Astrocyte (in vitro differentiated cells and primary cell): ENCODE measurements around the gene CHAC1. TPM values are rescaled to one million over a fixed set of nuclear protein-coding genes. Genes with fewer than 3 reads are reported as not detected.

Source experiments
- DNase-seq: peaks from one replicate; pipeline ENCODE4 v3.0.0-alpha.2; 2010; ENCODE audit warnings: low read depth
- FAIRE-seq: peaks from 2 replicates; lab custom pipeline; 2011; peaks lifted over from hg19 to GRCh38; lab: Jason Lieb, UNC
- H2AFZ ChIP-seq: 2 replicates; pipeline ENCODE4 v1.6.0; 2012; ENCODE audit warnings: low read depth, low read length, inconsistent platforms
- H3K27ac ChIP-seq: 2 replicates; pipeline ENCODE4 v1.5.1; 2011; ENCODE audit warnings: low read depth, low read length, inconsistent platforms
- H3K27me3 ChIP-seq: 2 replicates; pipeline ENCODE4 v1.6.0; 2011; ENCODE audit warnings: low read length, inconsistent platforms; ENCODE audit not compliant: insufficient read depth
- H3K36me3 ChIP-seq: 2 replicates; pipeline ENCODE4 v1.5.1; 2011; ENCODE audit warnings: low read length, inconsistent platforms; ENCODE audit not compliant: insufficient read depth
- H3K4me1 ChIP-seq: 2 replicates; pipeline ENCODE4 v1.5.1; 2011; ENCODE audit warnings: low read length, inconsistent platforms; ENCODE audit not compliant: insufficient read depth
- H3K4me2 ChIP-seq: 2 replicates; pipeline ENCODE4 v1.6.0; 2012; ENCODE audit warnings: low read length, inconsistent platforms
- H3K4me3 ChIP-seq: 2 replicates; pipeline ENCODE4 v1.5.1; 2011; ENCODE audit warnings: low read depth, mild to moderate bottlenecking, low read length, inconsistent platforms; ENCODE audit not compliant: insufficient read depth
- H3K79me2 ChIP-seq: 2 replicates; pipeline ENCODE4 v1.6.0; 2012; ENCODE audit warnings: mild to moderate bottlenecking, low read length, inconsistent platforms; ENCODE audit not compliant: insufficient read depth
- H3K9ac ChIP-seq: 2 replicates; pipeline ENCODE4 v1.6.0; 2012; ENCODE audit warnings: mild to moderate bottlenecking, low read length, inconsistent platforms
- H3K9me3 ChIP-seq: 2 replicates; pipeline ENCODE4 v1.5.1; 2012; ENCODE audit warnings: low read depth, mild to moderate bottlenecking, low read length, inconsistent platforms; ENCODE audit not compliant: insufficient read depth
- H4K20me1 ChIP-seq: 2 replicates; pipeline ENCODE4 v1.6.0; 2012; ENCODE audit warnings: low read length, inconsistent platforms; ENCODE audit not compliant: insufficient read depth
- H3K27ac Mint-ChIP-seq: one replicate; pipeline ENCODE4 v1.8.0; 2021; ENCODE audit warnings: mild to moderate bottlenecking, mixed read lengths; ENCODE audit not compliant: unreplicated experiment
- H3K27me3 Mint-ChIP-seq: one replicate; pipeline ENCODE4 v1.8.0; 2021; ENCODE audit warnings: low read depth, mixed read lengths; ENCODE audit not compliant: unreplicated experiment
- H3K36me3 Mint-ChIP-seq: one replicate; pipeline ENCODE4 v1.8.0; 2021; ENCODE audit warnings: low read depth, mixed read lengths; ENCODE audit not compliant: unreplicated experiment
- H3K4me1 Mint-ChIP-seq: one replicate; pipeline ENCODE4 v1.8.0; 2021; ENCODE audit warnings: low read depth, mixed read lengths; ENCODE audit not compliant: unreplicated experiment
- H3K4me3 Mint-ChIP-seq: one replicate; pipeline ENCODE4 v1.8.0; 2021; ENCODE audit warnings: mild to moderate bottlenecking, moderate library complexity, mixed read lengths; ENCODE audit not compliant: unreplicated experiment
- H3K9me3 Mint-ChIP-seq: one replicate; pipeline ENCODE4 v1.8.0; 2021; ENCODE audit warnings: mild to moderate bottlenecking, mixed read lengths; ENCODE audit not compliant: unreplicated experiment
- CTCF ChIP-seq: IDR thresholded peaks from 2 replicates; pipeline ENCODE4 v1.5.1; 2011; ENCODE audit warnings: low read depth, mild to moderate bottlenecking, inconsistent platforms, low read length, moderate library complexity; ENCODE audit not compliant: insufficient read depth
- EZH2 ChIP-seq: IDR thresholded peaks from 2 replicates; pipeline ENCODE4 v1.6.1; 2012; ENCODE audit warnings: mild to moderate bottlenecking, low read length, inconsistent platforms; ENCODE audit not compliant: insufficient read depth
- total RNA-seq: library from RNA; stranded (reverse); gene quantifications from 2 replicates; pipeline ENCODE4 v1.2.1, GENCODE V29; 2021

Gene CHAC1
- total RNA-seq, 1 donor from 2014 or later, result 55.9 TPM

- Mint-ChIP-seq H3K9me3 (peaks cover 2% of the 10 kb centered on the region), H3K27ac (no peak overlapping the region), H3K4me3 (no peak overlapping the region), H3K27me3 (peaks cover 57% of the 10 kb centered on the region), H3K4me1 (peaks cover 2% of the 10 kb centered on the region), H3K36me3 (peaks cover 2% of the 10 kb centered on the region)
- no peak overlapping the region for H3K9ac ChIP-seq
- no peaks in the 10 kb centered on the region for H3K79me2 ChIP-seq
- no peak overlapping the region for H2AFZ ChIP-seq
- TF ChIP-seq EZH2 (no peak), CTCF (no peak)
- peaks cover 6% of the 10 kb centered on the region for H3K27me3 ChIP-seq
- no peaks in the 10 kb centered on the region for H3K36me3 ChIP-seq
- H4K20me1 ChIP-seq, result no peaks in the 10 kb centered on the region
- DNase-seq (no peak), FAIRE-seq (no peak)
- H3K9me3 ChIP-seq, result no peaks in the 10 kb centered on the region
- H3K4me2 ChIP-seq, result no peak overlapping the region
- no peak overlapping the region for H3K4me3 ChIP-seq
- no peak overlapping the region for H3K27ac ChIP-seq
- H3K4me1 ChIP-seq, result peaks cover 16% of the 10 kb centered on the region
These were observed 17.0 kb upstream of the CHAC1 start for GRCh38 chr15:40936234-40936708.

- TF ChIP-seq CTCF, result no peak
- TF ChIP-seq EZH2, result no peak
- no peak overlapping the region for H3K4me3 Mint-ChIP-seq
- H3K9ac ChIP-seq, result no peak overlapping the region
- H3K27ac ChIP-seq, result no peak overlapping the region
- FAIRE-seq (no peak), DNase-seq (peak; percentile 32)
- H3K36me3 ChIP-seq, result no peaks in the 10 kb centered on the region
- H3K9me3 ChIP-seq, result no peaks in the 10 kb centered on the region
- H3K4me3 ChIP-seq, result no peak overlapping the region
- H3K27me3 ChIP-seq, result peaks cover 2% of the 10 kb centered on the region
- peaks cover 50% of the 10 kb centered on the region for H3K27me3 Mint-ChIP-seq
- H2AFZ ChIP-seq, result no peak overlapping the region
- H3K4me2 ChIP-seq, result peak overlapping the region; percentile 31
- peaks cover 18% of the 10 kb centered on the region for H3K4me1 ChIP-seq
- peaks cover 2% of the 10 kb centered on the region for H3K36me3 Mint-ChIP-seq
- peaks cover 2% of the 10 kb centered on the region for H3K9me3 Mint-ChIP-seq
- H3K79me2 ChIP-seq, result no peaks in the 10 kb centered on the region
- H4K20me1 ChIP-seq, result no peaks in the 10 kb centered on the region
- peaks cover 2% of the 10 kb centered on the region for H3K4me1 Mint-ChIP-seq
- H3K27ac Mint-ChIP-seq, result no peak overlapping the region
These were observed 16.3 kb upstream of the CHAC1 start for GRCh38 chr15:40936709-40937666.
